ENCODE data around the gene NEURL1B.

GRCh38 chr5:172718527-172719114 is 77.6 kb downstream of the NEURL1B start:
- no peak for TF ChIP-seq ZNF561 (tag by site-specific recombination; IDR thresholded peaks at IDR 0.05; ENCODE audit: borderline replicate concordance)
- TF ChIP-seq ZNF23 (tag by site-specific recombination; IDR thresholded peaks at IDR 0.05; ENCODE audit: borderline replicate concordance) = no peak
- TF ChIP-seq, protein P1, sequence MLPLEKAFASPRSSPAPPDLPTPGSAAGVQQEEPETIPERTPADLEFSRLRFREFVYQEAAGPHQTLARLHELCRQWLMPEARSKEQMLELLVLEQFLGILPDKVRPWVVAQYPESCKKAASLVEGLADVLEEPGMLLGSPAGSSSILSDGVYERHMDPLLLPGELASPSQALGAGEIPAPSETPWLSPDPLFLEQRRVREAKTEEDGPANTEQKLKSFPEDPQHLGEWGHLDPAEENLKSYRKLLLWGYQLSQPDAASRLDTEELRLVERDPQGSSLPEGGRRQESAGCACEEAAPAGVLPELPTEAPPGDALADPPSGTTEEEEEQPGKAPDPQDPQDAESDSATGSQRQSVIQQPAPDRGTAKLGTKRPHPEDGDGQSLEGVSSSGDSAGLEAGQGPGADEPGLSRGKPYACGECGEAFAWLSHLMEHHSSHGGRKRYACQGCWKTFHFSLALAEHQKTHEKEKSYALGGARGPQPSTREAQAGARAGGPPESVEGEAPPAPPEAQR (tag by site-specific recombination; IDR thresholded peaks at IDR 0.05) = no peak
- no peak for TF ChIP-seq ZBTB21 (tag by site-specific recombination; IDR thresholded peaks at IDR 0.05)
- no peak for TF ChIP-seq CTCF (tag by site-specific recombination; IDR thresholded peaks at IDR 0.05)
- no peak for TF ChIP-seq KLF1 (tag by site-specific recombination; IDR thresholded peaks at IDR 0.05)
- no peak for TF ChIP-seq ZNF626 (tag by site-specific recombination; IDR thresholded peaks at IDR 0.05)
